Measurements from ENCODE around the gene ABCG8.

DNA sequence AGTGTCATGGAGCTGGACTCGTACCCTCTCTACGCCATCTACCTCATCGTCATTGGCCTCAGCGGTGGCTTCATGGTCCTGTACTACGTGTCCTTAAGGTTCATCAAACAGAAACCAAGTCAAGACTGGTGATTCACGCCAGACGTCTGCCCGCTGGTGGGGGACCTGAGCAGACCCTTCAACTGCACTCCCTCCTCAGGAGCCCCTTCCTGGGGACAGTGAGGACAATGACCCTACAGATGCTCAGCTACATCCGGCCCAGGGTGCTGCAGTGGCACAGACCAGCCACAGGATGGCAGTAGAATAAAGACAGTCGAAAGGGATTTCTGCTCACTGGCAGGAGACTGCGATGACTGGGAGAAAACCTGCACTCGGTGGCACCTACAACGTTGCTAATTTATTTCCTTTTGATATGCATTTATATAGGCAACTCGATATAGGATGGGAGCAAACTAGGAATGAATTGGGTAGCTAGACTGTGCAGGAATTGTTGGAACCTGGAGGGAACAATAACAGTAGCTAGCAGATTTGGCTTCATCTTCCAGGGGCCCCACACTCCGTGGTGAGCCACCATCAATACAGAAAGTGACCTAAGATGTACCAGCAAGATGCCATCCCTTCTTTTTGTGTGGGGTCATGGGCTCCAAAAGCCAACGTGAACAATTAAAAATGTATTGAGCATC, 39.2 kb downstream of the ABCG8 start:
- TF ChIP-seq, protein P1, sequence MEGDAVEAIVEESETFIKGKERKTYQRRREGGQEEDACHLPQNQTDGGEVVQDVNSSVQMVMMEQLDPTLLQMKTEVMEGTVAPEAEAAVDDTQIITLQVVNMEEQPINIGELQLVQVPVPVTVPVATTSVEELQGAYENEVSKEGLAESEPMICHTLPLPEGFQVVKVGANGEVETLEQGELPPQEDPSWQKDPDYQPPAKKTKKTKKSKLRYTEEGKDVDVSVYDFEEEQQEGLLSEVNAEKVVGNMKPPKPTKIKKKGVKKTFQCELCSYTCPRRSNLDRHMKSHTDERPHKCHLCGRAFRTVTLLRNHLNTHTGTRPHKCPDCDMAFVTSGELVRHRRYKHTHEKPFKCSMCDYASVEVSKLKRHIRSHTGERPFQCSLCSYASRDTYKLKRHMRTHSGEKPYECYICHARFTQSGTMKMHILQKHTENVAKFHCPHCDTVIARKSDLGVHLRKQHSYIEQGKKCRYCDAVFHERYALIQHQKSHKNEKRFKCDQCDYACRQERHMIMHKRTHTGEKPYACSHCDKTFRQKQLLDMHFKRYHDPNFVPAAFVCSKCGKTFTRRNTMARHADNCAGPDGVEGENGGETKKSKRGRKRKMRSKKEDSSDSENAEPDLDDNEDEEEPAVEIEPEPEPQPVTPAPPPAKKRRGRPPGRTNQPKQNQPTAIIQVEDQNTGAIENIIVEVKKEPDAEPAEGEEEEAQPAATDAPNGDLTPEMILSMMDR (IDR thresholded peaks at IDR 0.05; ENCODE audit: low read depth, low read length), result peak; percentile 94
- TF ChIP-seq, protein P2, sequence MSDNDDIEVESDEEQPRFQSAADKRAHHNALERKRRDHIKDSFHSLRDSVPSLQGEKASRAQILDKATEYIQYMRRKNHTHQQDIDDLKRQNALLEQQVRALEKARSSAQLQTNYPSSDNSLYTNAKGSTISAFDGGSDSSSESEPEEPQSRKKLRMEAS (IDR thresholded peaks at IDR 0.05; ENCODE audit: low read depth, low read length), result no peak

Measured in NB4 (cell line).